Measurements from ENCODE around the gene ISYNA1.

ISYNA1 gene

DNA sequence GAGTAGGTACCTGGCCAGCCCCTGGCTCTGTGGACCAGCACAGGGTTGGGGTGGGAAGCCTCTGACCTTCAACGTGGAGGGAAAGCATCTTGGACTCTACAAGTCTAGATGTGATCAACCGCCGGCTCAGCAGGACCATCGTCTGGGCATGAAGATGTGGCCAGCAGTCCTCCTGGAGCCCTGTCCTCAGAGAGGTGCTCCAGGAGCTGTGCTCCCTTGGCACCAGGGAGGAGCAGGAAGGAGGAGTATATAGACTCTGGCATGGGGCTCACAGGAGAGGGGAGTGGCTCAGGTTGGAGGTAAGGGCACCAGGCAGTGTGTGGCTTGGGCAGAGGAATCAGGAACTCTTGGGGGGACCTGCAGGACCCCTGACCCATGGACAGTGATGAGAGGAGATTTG lies 18.3 kb upstream of the ISYNA1 start:
- ChIA-PET POLR2A (no interaction called here), CTCF (no interaction called here)

DNA sequence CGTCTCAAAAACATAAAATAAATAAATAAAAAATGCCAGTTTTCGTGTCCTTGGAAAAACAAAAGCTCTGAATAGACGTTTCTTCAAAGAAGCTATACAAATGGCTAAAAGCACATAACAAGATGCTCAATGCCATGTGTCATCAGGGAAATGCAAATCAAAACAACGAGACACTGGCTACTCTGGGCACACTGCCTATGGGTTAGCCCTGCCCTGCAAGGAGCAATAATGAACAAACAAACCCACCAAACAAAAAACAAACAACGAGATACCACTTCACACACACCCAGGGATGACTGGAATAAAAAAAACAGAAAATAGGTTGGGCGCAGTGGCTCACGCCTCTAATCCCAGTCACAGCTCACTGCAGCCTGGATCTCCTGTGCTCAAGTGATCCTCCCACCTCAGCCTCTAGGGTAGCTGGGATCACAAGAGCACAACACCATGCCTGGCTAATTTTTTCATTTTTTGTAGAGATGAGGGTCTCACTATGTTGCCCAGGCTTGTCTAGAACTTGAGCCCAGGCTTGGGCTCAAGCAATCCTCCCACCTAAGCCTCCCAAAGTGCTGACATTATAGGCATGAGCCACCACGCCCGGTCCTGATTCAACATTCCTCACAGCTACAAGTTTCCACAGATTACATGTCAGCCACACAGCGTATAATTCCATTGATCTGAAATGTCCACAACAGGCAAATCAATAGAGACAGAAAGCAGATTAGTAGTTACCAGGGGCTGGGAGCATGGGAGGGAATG lies 15.5 kb upstream of the ISYNA1 start:
- DNase-seq (ENCODE audit: extremely low spot score): no peak
- no peak for TF ChIP-seq TARDBP (IDR thresholded peaks at IDR 0.05)
- no peak for TF ChIP-seq HDGF (IDR thresholded peaks at IDR 0.05; ENCODE audit: borderline replicate concordance)
- POLR2A ChIA-PET: interaction anchor here (0.8 to 1.5 kb wide), 2 partner anchors 9 to 17 kb away, joined by 3 to 4 read pairs; no protein-coding TSS in a partner anchor
- CTCF ChIA-PET: interaction anchor here (0.5 to 1.0 kb wide), 3 partner anchors 8 to 174 kb away, joined by 3 read pairs; no protein-coding TSS in a partner anchor

More for the DNA sequence above, 18.3 kb upstream of the ISYNA1 start:
- TF ChIP-seq SUZ12 (IDR thresholded peaks at IDR 0.05): no peak
- no peak for TF ChIP-seq ELF4 (IDR thresholded peaks at IDR 0.05)
- DNase-seq (ENCODE audit: extremely low spot score): no peak

DNA sequence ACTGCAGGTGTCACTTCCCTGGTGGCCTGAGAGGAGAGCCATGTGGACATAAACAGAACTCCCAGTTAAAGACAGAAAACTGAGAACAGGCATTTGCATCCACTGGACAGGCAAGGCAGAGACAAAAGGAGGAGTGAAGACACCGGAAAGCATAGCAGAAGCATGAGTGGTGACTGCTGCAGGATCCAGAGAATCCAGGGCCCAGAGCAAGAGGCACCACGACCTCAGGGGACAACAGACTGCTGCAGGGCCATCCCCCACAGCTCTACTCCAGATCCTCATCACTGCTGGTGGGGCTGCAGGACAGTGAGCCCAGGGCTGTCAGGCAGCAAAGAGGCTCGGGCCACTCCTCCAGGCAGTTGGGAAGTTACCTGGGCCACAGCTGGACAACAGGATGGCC lies 14.5 kb upstream of the ISYNA1 start:
- TF ChIP-seq BHLHE40 (IDR thresholded peaks at IDR 0.05; ENCODE audit: borderline replicate concordance) (no peak), ZNF384 (IDR thresholded peaks at IDR 0.05) (no peak), LEF1 (IDR thresholded peaks at IDR 0.05; ENCODE audit: borderline replicate concordance) (no peak)
- ChIA-PET POLR2A (interaction anchor here (1.5 kb wide), 1 partner anchor 15 kb away, joined by 3 read pairs; no protein-coding TSS in a partner anchor), CTCF (interaction anchor here (4.1 kb wide), 1 partner anchor 10 kb away, joined by 21 read pairs; no protein-coding TSS in a partner anchor)
- no peak for DNase-seq (ENCODE audit: extremely low spot score)

DNA sequence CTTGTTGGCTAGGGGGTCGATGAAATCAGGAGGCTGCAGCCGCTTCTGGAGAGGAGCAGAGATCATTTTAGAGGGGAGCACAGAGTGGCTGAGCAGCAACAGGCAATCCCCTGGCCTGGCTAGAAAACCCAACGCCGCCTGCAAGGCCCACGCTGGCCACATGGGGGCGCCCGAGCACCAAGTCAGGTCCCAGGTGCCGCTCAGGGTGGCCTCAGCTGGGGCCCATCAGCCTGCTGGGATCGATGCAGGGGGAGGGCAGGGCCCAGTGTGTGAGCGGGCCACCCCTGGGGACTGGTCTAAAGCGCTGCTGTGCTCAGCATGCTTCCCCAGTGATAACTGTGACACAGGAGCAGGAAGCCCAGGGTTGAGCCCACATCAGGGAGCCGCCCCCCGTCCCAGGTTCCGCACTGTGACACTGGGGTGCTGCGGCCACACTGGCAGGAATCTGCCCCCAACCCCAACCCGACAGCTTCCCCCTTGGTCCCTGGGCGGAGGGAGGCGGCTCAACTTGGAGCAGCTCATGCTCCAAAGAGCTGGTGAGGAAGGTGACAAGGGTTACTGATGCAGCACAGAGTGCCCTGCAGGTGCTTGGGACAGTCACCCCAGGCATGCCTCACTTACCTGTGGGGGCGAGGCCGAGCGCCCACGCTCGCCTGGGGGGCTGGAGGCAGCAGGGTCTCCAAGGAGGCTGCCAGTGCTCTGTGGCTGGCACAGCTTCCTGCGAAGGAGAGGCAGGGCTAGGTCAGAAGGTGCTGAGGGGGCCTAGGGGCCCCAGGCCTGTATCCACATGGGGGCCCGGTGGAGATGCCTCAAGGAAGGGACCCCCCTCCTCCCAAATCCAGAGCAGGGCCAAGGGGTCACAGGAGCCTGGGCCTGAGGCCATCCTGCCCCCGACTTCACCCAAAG lies 13.3 kb upstream of the ISYNA1 start:
- no peak for TF ChIP-seq CTBP1 (IDR thresholded peaks at IDR 0.05; ENCODE audit: borderline replicate concordance)
- TF ChIP-seq HDGF (IDR thresholded peaks at IDR 0.05; ENCODE audit: borderline replicate concordance): 0 out of 2 replicates have a peak, but pooled peaks have one; percentile 40
- POLR2A ChIA-PET: no interaction called here
- DNase-seq (ENCODE audit: extremely low spot score): peak; percentile 87
- CTCF ChIA-PET: interaction anchor here (0.6 to 4.1 kb wide), 5 partner anchors 11 to 220 kb away, joined by 3 to 21 read pairs (median 4); partner anchors contain the start of gene REX1BD

DNA sequence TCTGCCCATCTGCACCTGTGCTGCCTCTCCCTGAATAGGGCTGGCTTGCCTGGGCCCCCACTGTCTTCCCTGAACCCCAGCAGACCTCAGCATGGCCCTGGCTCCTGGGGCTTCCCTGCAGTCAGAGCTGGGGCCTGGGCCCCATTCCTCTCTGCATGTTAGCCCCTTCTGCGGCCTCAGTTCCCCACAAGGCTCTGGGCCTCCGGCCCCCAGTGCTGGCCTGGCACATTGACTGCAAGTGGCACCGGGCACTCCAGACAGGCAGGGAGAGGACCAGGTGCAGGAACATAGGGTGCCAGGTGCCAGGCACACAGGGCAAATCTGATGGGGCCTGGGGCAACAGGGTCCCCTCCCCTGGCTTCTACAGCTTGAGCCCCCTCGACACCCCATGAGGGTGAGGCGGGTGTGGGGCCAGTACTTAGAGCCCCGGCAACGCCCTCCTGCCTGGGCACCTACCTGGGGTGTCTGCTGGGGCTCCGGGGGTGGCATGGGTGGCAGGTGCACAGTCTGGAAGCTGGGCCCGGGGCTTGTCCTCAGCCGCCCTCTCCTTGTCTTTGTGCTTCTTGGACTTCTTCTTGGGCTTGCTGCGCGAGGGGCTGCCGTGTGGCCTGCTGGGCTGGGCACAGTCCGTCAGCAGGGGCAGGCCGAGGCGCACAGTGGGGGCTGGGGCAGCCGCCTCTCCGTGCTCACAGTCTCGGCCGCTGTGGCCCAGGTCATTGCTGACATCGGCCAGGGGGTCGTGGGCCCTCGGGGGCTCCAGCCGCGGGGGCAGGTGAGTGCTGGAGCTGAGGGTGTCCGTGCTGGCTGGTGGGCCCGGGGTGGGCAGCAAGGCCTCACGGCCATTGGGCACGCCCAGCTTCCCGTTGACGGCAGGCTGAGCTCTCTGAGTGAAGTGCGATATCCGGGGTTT lies 12.3 kb upstream of the ISYNA1 start:
- no peak for DNase-seq (ENCODE audit: extremely low spot score)
- TF ChIP-seq HDGF (IDR thresholded peaks at IDR 0.05; ENCODE audit: borderline replicate concordance) (no peak), BHLHE40 (IDR thresholded peaks at IDR 0.05; ENCODE audit: borderline replicate concordance) (no peak), L3MBTL2 (conservative IDR thresholded peaks at IDR 0.05) (no peak), LEF1 (IDR thresholded peaks at IDR 0.05; ENCODE audit: borderline replicate concordance) (no peak), FOXK2 (IDR thresholded peaks at IDR 0.05) (no peak), SP1 (IDR thresholded peaks at IDR 0.05) (no peak)
- TF ChIP-seq, protein P1, sequence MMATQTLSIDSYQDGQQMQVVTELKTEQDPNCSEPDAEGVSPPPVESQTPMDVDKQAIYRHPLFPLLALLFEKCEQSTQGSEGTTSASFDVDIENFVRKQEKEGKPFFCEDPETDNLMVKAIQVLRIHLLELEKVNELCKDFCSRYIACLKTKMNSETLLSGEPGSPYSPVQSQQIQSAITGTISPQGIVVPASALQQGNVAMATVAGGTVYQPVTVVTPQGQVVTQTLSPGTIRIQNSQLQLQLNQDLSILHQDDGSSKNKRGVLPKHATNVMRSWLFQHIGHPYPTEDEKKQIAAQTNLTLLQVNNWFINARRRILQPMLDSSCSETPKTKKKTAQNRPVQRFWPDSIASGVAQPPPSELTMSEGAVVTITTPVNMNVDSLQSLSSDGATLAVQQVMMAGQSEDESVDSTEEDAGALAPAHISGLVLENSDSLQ (IDR thresholded peaks at IDR 0.05): no peak
- ChIA-PET POLR2A (no interaction called here), CTCF (interaction anchor here (0.8 to 4.1 kb wide), 4 partner anchors 12 to 221 kb away, joined by 3 to 21 read pairs (median 4); partner anchors contain the start of gene REX1BD)

DNA sequence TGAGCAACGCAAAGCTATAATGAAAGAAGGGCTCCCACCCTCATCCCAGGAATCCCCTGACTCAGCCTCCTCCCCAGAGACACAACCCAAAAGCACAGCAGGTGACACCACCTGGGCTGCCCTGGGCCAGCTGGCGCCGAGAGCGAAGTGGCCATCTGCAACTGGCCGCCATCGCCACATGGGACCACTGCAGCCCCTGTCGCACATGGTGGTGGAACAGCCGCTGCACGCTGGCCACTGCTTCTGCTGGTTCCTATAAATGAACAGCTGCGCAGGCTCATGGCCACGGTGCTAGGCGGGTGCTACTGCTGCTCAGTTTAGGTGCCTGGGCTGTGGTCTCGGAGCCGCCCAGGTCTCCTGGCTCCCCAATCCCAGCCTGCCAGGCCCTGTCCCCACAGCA lies 11.6 kb upstream of the ISYNA1 start:
- TF ChIP-seq ARNT (IDR thresholded peaks at IDR 0.05) (no peak), SP1 (IDR thresholded peaks at IDR 0.05) (no peak), TARDBP (IDR thresholded peaks at IDR 0.05) (no peak), BHLHE40 (IDR thresholded peaks at IDR 0.05; ENCODE audit: borderline replicate concordance) (no peak)
- TF ChIP-seq, protein P1 (IDR thresholded peaks at IDR 0.05): no peak
- no peak for DNase-seq (ENCODE audit: extremely low spot score)
- CTCF ChIA-PET: interaction anchor here (4.1 kb wide), 1 partner anchor 13 kb away, joined by 21 read pairs; no protein-coding TSS in a partner anchor
- POLR2A ChIA-PET: no interaction called here

DNA sequence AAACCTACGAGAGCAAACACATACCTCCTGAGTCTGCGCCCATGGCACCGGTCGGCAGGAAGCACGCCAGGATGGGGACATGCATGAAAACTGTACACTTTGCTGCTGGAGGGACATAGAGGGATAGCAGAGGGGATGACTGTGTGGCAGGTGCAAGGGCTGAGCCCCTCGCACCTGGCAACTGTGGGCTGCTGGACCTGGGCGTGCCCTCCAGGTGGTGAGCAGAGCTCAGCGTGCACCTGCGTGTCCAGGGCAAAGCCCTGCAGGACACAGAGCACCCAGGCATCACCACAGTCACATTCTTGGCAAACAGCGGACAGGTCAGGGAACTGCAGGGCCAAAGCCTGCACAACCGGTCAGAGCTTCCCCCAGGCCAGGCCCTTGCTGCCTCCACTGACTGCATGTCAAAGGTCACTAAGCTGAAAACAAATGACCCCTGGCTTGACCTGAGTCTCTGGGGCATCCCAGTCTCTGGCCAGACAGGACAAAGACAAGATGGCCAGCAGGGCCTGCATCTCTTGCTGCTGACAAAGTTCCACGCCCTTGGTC lies 9.0 kb upstream of the ISYNA1 start:
- POLR2A ChIA-PET: no interaction called here
- no peak for DNase-seq (ENCODE audit: extremely low spot score)
- CTCF ChIA-PET: interaction anchor here (0.6 to 1.0 kb wide), 2 partner anchors 15 to 98 kb away, joined by 3 read pairs; no protein-coding TSS in a partner anchor
- TF ChIP-seq ELF4 (IDR thresholded peaks at IDR 0.05): no peak
- no peak for TF ChIP-seq LEF1 (IDR thresholded peaks at IDR 0.05; ENCODE audit: borderline replicate concordance)
- TF ChIP-seq ARNT (IDR thresholded peaks at IDR 0.05): no peak
- no peak for TF ChIP-seq L3MBTL2 (conservative IDR thresholded peaks at IDR 0.05)
- TF ChIP-seq FOXM1 (IDR thresholded peaks at IDR 0.05; ENCODE audit: borderline replicate concordance): no peak
- no peak for TF ChIP-seq NFRKB (IDR thresholded peaks at IDR 0.05)
- TF ChIP-seq, protein P1 (IDR thresholded peaks at IDR 0.05): no peak
